Osteocyte (in vitro differentiated cells): ENCODE data around the gene PTAR1. TPM values are rescaled to one million over a fixed set of nuclear protein-coding genes. Genes with fewer than 3 reads are reported as not detected.

ENCODE experiments used
- DNase-seq: peaks from one replicate; pipeline ENCODE4 v3.0.0; 2021; ENCODE audit warnings: mixed read lengths; ENCODE audit not compliant: unreplicated experiment; ENCODE audit errors: extremely low spot score
- H3K27ac Mint-ChIP-seq: one replicate; pipeline ENCODE4 v1.8.0; 2021; ENCODE audit warnings: mild to moderate bottlenecking, mixed read lengths; ENCODE audit not compliant: unreplicated experiment
- H3K27me3 Mint-ChIP-seq: one replicate; pipeline ENCODE4 v1.8.0; 2021; ENCODE audit warnings: mixed read lengths; ENCODE audit not compliant: unreplicated experiment
- H3K36me3 Mint-ChIP-seq: one replicate; pipeline ENCODE4 v1.8.0; 2021; ENCODE audit warnings: mixed read lengths; ENCODE audit not compliant: unreplicated experiment
- H3K4me1 Mint-ChIP-seq: one replicate; pipeline ENCODE4 v1.8.0; 2021; ENCODE audit warnings: mixed read lengths; ENCODE audit not compliant: unreplicated experiment
- H3K4me3 Mint-ChIP-seq: one replicate; pipeline ENCODE4 v1.8.0; 2021; ENCODE audit warnings: mild to moderate bottlenecking, moderate library complexity, mixed read lengths; ENCODE audit not compliant: unreplicated experiment
- H3K9me3 Mint-ChIP-seq: one replicate; pipeline ENCODE4 v1.8.0; 2021; ENCODE audit warnings: mixed read lengths; ENCODE audit not compliant: unreplicated experiment
- CTCF ChIP-seq: fragments of 200-600 bp; sonication (generic); IDR thresholded peaks from 2 replicates; pipeline ENCODE4 v1.5.0; 2021; ENCODE audit warnings: antibody characterized with exemption, mild to moderate bottlenecking, moderate library complexity
- total RNA-seq: library from RNA; stranded (reverse); gene quantifications from 2 replicates; pipeline ENCODE4 v1.2.1, GENCODE V29; 2021

The PTAR1 gene
- total RNA-seq, 1 donor from 2014 or later, result 48.8 TPM

- Mint-ChIP-seq H3K9me3 (no peaks in the 10 kb centered on the region), H3K27me3 (no peaks in the 10 kb centered on the region), H3K36me3 (peaks cover 30% of the 10 kb centered on the region), H3K27ac (no peak overlapping the region), H3K4me1 (no peaks in the 10 kb centered on the region), H3K4me3 (no peak overlapping the region)
- DNase-seq, result no peak
- TF ChIP-seq CTCF, result no peak
Measured at GRCh38 chr9:69740872-69741505, 18.8 kb downstream of the PTAR1 start.

- TF ChIP-seq CTCF, result no peak
- no peak overlapping the region for H3K27ac Mint-ChIP-seq
- no peaks in the 10 kb centered on the region for H3K4me1 Mint-ChIP-seq
- no peaks in the 10 kb centered on the region for H3K9me3 Mint-ChIP-seq
- no peak for DNase-seq
- no peak overlapping the region for H3K4me3 Mint-ChIP-seq
- peaks cover 39% of the 10 kb centered on the region for H3K36me3 Mint-ChIP-seq
- no peaks in the 10 kb centered on the region for H3K27me3 Mint-ChIP-seq
Measured at GRCh38 chr9:69731348-69731747, 28.5 kb downstream of the PTAR1 start.

- no peak for TF ChIP-seq CTCF
- H3K36me3 Mint-ChIP-seq, result peaks cover 61% of the 10 kb centered on the region
- no peaks in the 10 kb centered on the region for H3K27me3 Mint-ChIP-seq
- no peak for DNase-seq
- no peak overlapping the region for H3K27ac Mint-ChIP-seq
- peaks cover 5% of the 10 kb centered on the region for H3K9me3 Mint-ChIP-seq
- H3K4me3 Mint-ChIP-seq, result no peak overlapping the region
- no peaks in the 10 kb centered on the region for H3K4me1 Mint-ChIP-seq
Measured at GRCh38 chr9:69719983-69720382, 39.8 kb downstream of the PTAR1 start.

GRCh38 chr9:69719367-69719766 is 40.4 kb downstream of the PTAR1 start:
- Mint-ChIP-seq H3K4me1 (no peaks in the 10 kb centered on the region), H3K27ac (no peak overlapping the region), H3K36me3 (peaks cover 56% of the 10 kb centered on the region), H3K27me3 (no peaks in the 10 kb centered on the region), H3K9me3 (peaks cover 5% of the 10 kb centered on the region), H3K4me3 (no peak overlapping the region)
- DNase-seq, result no peak
- no peak for TF ChIP-seq CTCF

GRCh38 chr9:69718218-69718617 is 41.6 kb downstream of the PTAR1 start:
- TF ChIP-seq CTCF, result no peak
- DNase-seq, result no peak
- H3K9me3 Mint-ChIP-seq, result peaks cover 5% of the 10 kb centered on the region
- no peak overlapping the region for H3K4me3 Mint-ChIP-seq
- H3K4me1 Mint-ChIP-seq, result no peaks in the 10 kb centered on the region
- peaks cover 51% of the 10 kb centered on the region for H3K36me3 Mint-ChIP-seq
- H3K27ac Mint-ChIP-seq, result no peak overlapping the region
- H3K27me3 Mint-ChIP-seq, result no peaks in the 10 kb centered on the region
